Colonic mucosa (tissue), 4 donors: Measurements from ENCODE around the gene APLF. TPM values are rescaled to one million over a fixed set of nuclear protein-coding genes. Genes with fewer than 3 reads are reported as not detected.
"Not testable (repeated sequence)": the region's sequence is repeated elsewhere in the genome, so short reads cannot be mapped to it uniquely, and the experiment has no call there.

Source experiments
- DNase-seq: peaks from one replicate; pipeline ENCODE4 v3.0.0-alpha.2; 2020
- H3K27ac ChIP-seq: fragments of 200-600 bp; one replicate; pipeline ENCODE4 v1.8.0; 2021
- H3K27me3 ChIP-seq: fragments of 200-600 bp; one replicate; pipeline ENCODE4 v1.8.0; 2021
- H3K36me3 ChIP-seq: fragments of 200-600 bp; one replicate; pipeline ENCODE4 v1.8.0; 2021
- H3K4me1 ChIP-seq: fragments of 200-600 bp; one replicate; pipeline ENCODE4 v1.8.0; 2021; ENCODE audit warnings: mild to moderate bottlenecking
- H3K4me3 ChIP-seq: fragments of 200-600 bp; one replicate; pipeline ENCODE4 v1.8.0; 2021
- H3K9ac ChIP-seq, 2 donors: one replicate each; pipeline ENCODE4 v1.7.0; 2013; ENCODE audit warnings: control low read depth in 2 of 2, low read depth in 2 of 2, low read length in 2 of 2
- H3K9me3 ChIP-seq: fragments of 200-600 bp; one replicate; pipeline ENCODE4 v1.8.0; 2021
- CTCF ChIP-seq: fragments of 200-600 bp; IDR thresholded peaks from one replicate; pipeline ENCODE4 v1.8.0; 2022; ENCODE audit warnings: antibody characterized with exemption, mild to moderate bottlenecking
- intact Hi-C: fragments of 100-400 bp; cut with DNase I; formaldehyde crosslinking; loops from one replicate; pipeline ENCODE4 v1.14.1; 2022
- total RNA-seq, 2 donors: library from RNA; stranded (reverse); fragmentation: NEBNext Ultra II Directional in 1 of 2; extraction: Animal tissue kit (Norgen Biotek cat#: 25700) in 1 of 2; gene quantifications; one replicate each; pipeline ENCODE4 v1.2.1, GENCODE V29; 2021
- donor health status: healthy.
- donor health status: DM: no; HTN: no; CAD: no.
- donor health status: DM: no; HTN: no; CAD: no.

APLF gene
- total RNA-seq, 2 donors from 2014 or later: 0.96 to 2.6 TPM

- H3K36me3 ChIP-seq: no peaks in the 10 kb centered on the region
- no peak for DNase-seq
- no peaks in the 10 kb centered on the region for H3K9me3 ChIP-seq
- no peak overlapping the region for H3K9ac ChIP-seq
- H3K4me1 ChIP-seq: no peaks in the 10 kb centered on the region
- TF ChIP-seq CTCF: no peak
- H3K27me3 ChIP-seq: no peaks in the 10 kb centered on the region
- H3K27ac ChIP-seq: no peak overlapping the region
- H3K4me3 ChIP-seq: no peak overlapping the region
- intact Hi-C loops: loop anchor here (10.0 kb wide), 1 partner anchor 112 kb away; no protein-coding TSS in a partner anchor
These were observed 15.0 kb downstream of the APLF start for GRCh38 chr2:68482296-68482820.

GRCh38 chr2:68483011-68483410 lies 15.6 kb downstream of the APLF start:
- no peak overlapping the region for H3K9ac ChIP-seq
- TF ChIP-seq CTCF: no peak
- intact Hi-C loops: loop anchor here (10.0 kb wide), 1 partner anchor 112 kb away; no protein-coding TSS in a partner anchor
- no peaks in the 10 kb centered on the region for H3K9me3 ChIP-seq
- DNase-seq: no peak
- no peak overlapping the region for H3K27ac ChIP-seq
- no peaks in the 10 kb centered on the region for H3K4me1 ChIP-seq
- H3K36me3 ChIP-seq: no peaks in the 10 kb centered on the region
- no peaks in the 10 kb centered on the region for H3K27me3 ChIP-seq
- no peak overlapping the region for H3K4me3 ChIP-seq

- Histone ChIP-seq H3K27ac (no peak overlapping the region), H3K9me3 (no peaks in the 10 kb centered on the region), H3K36me3 (no peaks in the 10 kb centered on the region), H3K4me3 (no peak overlapping the region), H3K27me3 (no peaks in the 10 kb centered on the region), H3K4me1 (no peaks in the 10 kb centered on the region), H3K9ac (no peak overlapping the region)
- no peak for DNase-seq
- peak; percentile 46 for TF ChIP-seq CTCF
- intact Hi-C loops: loop anchor here (5.0 to 10.0 kb wide), 2 partner anchors 107 to 229 kb away; no protein-coding TSS in a partner anchor
These were observed 20.5 kb downstream of the APLF start for GRCh38 chr2:68487773-68488355.

- H3K4me1 ChIP-seq: not testable (repeated sequence)
- intact Hi-C loops: loop anchor here (5.0 to 10.0 kb wide), 2 partner anchors 106 to 229 kb away; no protein-coding TSS in a partner anchor
These were observed 21.2 kb downstream of the APLF start for GRCh38 chr2:68488605-68489004.

GRCh38 chr2:68489282-68489681 lies 21.9 kb downstream of the APLF start:
- Histone ChIP-seq H3K27me3 (no peaks in the 10 kb centered on the region), H3K27ac (no peak overlapping the region), H3K9ac (no peak overlapping the region), H3K36me3 (no peaks in the 10 kb centered on the region), H3K4me3 (no peak overlapping the region), H3K4me1 (no peaks in the 10 kb centered on the region), H3K9me3 (no peaks in the 10 kb centered on the region)
- no peak for TF ChIP-seq CTCF
- intact Hi-C loops: loop anchor here (5.0 to 10.0 kb wide), 2 partner anchors 106 to 228 kb away; no protein-coding TSS in a partner anchor
- no peak for DNase-seq

More at GRCh38 chr2:68488605-68489004, 21.2 kb downstream of the APLF start:
- H3K9me3 ChIP-seq, H3K9ac ChIP-seq, H3K4me3 ChIP-seq, DNase-seq, H3K27me3 ChIP-seq, H3K27ac ChIP-seq, H3K36me3 ChIP-seq: not testable (repeated sequence)

GRCh38 chr2:68491582-68491981 lies 24.2 kb downstream of the APLF start:
- H3K4me3 ChIP-seq: no peak overlapping the region
- no peak for TF ChIP-seq CTCF
- no peaks in the 10 kb centered on the region for H3K4me1 ChIP-seq
- H3K27ac ChIP-seq: no peak overlapping the region
- no peak overlapping the region for H3K9ac ChIP-seq
- no peaks in the 10 kb centered on the region for H3K36me3 ChIP-seq
- H3K27me3 ChIP-seq: no peaks in the 10 kb centered on the region
- H3K9me3 ChIP-seq: no peaks in the 10 kb centered on the region
- intact Hi-C loops: no loop called here
- DNase-seq: no peak
